NB4 (cell line): ENCODE data around the gene TMC6.

Experiments used
- DNase-seq: peaks from one replicate; pipeline ENCODE4 v3.0.0; 2010; ENCODE audit warnings: low read depth
- H3K4me3 ChIP-seq: one replicate; pipeline ENCODE4 v1.5.1; 2011; ENCODE audit warnings: mild to moderate bottlenecking, low read depth, low read length, moderate library complexity
- MYC ChIP-seq: IDR thresholded peaks from 2 replicates; pipeline ENCODE4 v1.6.1; 2011; ENCODE audit warnings: low read depth, low read length
- POLR2A ChIP-seq: IDR thresholded peaks from 2 replicates; pipeline ENCODE4 v1.6.1; 2011; ENCODE audit warnings: mild to moderate bottlenecking; ENCODE audit not compliant: insufficient read length; ENCODE audit errors: extremely low read depth
- TF ChIP-seq, protein P1 (sequence below): IDR thresholded peaks from one replicate; pipeline ENCODE4 v1.5.1; 2012; ENCODE audit warnings: low read depth, low read length
- TF ChIP-seq, protein P2 (sequence below): IDR thresholded peaks from 2 replicates; pipeline ENCODE4 v1.6.1; 2011; ENCODE audit warnings: low read depth, low read length

Gene TMC6

GRCh38 chr17:78128551-78129350 lies at the start of gene TMC6:
Gene TMC6 (minus strand): TSS chr17:78128755. CDS start chr17:78126832, 1,923 bp downstream.
- TF ChIP-seq, protein P1, sequence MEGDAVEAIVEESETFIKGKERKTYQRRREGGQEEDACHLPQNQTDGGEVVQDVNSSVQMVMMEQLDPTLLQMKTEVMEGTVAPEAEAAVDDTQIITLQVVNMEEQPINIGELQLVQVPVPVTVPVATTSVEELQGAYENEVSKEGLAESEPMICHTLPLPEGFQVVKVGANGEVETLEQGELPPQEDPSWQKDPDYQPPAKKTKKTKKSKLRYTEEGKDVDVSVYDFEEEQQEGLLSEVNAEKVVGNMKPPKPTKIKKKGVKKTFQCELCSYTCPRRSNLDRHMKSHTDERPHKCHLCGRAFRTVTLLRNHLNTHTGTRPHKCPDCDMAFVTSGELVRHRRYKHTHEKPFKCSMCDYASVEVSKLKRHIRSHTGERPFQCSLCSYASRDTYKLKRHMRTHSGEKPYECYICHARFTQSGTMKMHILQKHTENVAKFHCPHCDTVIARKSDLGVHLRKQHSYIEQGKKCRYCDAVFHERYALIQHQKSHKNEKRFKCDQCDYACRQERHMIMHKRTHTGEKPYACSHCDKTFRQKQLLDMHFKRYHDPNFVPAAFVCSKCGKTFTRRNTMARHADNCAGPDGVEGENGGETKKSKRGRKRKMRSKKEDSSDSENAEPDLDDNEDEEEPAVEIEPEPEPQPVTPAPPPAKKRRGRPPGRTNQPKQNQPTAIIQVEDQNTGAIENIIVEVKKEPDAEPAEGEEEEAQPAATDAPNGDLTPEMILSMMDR, result no peak
- TF ChIP-seq, protein P2, sequence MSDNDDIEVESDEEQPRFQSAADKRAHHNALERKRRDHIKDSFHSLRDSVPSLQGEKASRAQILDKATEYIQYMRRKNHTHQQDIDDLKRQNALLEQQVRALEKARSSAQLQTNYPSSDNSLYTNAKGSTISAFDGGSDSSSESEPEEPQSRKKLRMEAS, result peak; percentile 74; the same call in 1 of the 2 replicates
- no peak for TF ChIP-seq POLR2A
- TF ChIP-seq MYC, result peak; percentile 43; the same call in 1 of the 2 replicates
- DNase-seq, result peak; percentile 85
- H3K4me3 ChIP-seq, result peak within 1 kb of the TSS; percentile 70

DNA sequence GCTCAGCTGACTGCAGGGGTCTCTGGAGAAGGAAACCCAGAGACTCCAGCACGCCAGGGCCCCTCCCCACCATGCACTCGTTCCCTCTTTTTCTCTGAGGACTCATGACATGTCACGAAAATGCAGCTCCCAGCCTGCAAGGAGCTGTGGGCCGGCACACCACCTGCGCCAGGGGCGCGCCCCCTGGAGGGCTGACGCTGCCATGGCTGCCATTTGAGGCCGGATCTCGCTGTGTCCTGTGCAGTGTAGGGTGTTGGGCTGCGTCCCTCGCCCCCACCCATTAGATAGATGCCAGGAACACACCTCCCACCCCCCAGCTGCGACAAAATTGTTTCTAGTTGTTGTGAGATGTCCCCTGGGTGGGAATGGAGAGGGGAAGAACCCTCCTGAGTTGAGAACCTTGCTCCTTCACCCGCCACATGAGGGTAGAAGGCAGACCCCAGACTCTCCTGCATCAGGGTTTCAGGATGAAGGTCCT lies 48.0 kb upstream of the TMC6 start:
- TF ChIP-seq, protein P2, result peak; percentile 78
- TF ChIP-seq POLR2A (no peak), MYC (peak; percentile 60)
- TF ChIP-seq, protein P1, result peak; percentile 93
- H3K4me3 ChIP-seq, result no peak overlapping the region

DNA sequence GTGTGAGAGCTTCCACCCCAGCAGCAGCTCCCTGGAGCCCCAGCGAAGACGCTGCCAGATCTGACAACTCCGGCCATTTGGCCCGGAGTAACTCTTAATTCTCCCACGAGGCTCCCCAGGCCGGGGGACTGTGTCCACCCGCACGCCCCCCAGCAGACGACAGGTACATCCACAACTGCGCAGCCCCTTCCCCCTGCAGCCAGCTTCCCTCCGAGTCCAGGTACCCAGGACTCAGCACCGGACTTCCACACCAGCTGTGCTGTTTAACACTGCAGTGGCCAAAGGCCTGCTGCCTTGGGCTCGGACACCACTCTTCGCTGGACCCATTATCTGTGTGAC lies 47.1 kb upstream of the TMC6 start:
- DNase-seq, result no peak
- no peak overlapping the region for H3K4me3 ChIP-seq
- TF ChIP-seq, protein P2, result no peak
- TF ChIP-seq, protein P1, result no peak
- TF ChIP-seq MYC, result no peak
- no peak for TF ChIP-seq POLR2A

More for the DNA sequence above, 48.0 kb upstream of the TMC6 start:
- peak; percentile 77 for DNase-seq

DNA sequence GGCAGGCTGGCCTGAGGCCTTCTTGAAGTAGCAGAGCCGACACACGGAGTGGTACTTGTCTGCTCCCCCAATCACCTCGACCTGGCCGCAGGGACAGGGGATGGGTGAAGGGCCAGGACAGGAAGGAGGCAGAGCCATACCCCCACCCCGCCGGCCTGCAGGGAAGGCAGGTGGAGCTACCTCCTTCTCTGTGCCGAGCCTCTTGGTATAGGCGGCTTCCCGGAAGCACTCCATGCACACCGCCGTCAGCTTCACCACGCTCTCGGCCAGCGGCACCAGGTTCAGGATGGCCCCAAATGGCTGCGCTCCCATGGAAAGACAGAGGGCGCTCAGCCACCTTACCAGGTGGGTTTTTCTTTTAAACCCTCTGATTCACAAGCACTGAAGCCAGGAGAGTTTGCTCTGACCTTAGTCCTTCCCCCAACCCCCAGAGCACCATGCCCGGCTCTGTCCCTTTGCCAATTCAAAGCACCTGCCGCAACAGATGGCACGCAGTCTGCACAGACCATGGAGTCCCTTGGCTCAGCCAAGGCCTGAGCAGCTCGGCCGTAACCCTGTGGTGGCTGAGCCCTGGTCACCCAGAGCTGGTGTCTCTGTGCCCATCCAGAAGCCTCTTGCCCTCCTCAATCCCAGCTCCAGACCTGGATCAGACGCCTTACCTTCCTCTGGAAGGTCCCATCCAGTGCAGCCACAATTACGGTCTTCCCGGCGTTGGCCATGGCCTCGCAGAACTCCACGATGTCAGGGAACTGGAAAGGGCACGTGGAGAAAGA lies 46.5 kb upstream of the TMC6 start:
- TF ChIP-seq POLR2A (no peak), MYC (no peak)
- TF ChIP-seq, protein P1, result no peak
- TF ChIP-seq, protein P2, result no peak
- H3K4me3 ChIP-seq, result no peak overlapping the region
- no peak for DNase-seq

GRCh38 chr17:78174346-78174869 lies 45.9 kb upstream of the TMC6 start:
- TF ChIP-seq MYC (no peak), POLR2A (no peak)
- TF ChIP-seq, protein P2, result no peak
- TF ChIP-seq, protein P1, result no peak
- DNase-seq, result no peak

More at GRCh38 chr17:78174346-78174869, 45.9 kb upstream of the TMC6 start:
- H3K4me3 ChIP-seq, result no peak overlapping the region
